NT2/D1 (cell line): Measurements from ENCODE around the gene WNK4.

Experiments used
- DNase-seq: peaks from one replicate; pipeline ENCODE4 v3.0.0-alpha.2; 2011; ENCODE audit warnings: low read depth, low spot score
- H3K27me3 ChIP-seq: 2 replicates; pipeline ENCODE4 v1.6.0; 2011; ENCODE audit warnings: mild to moderate bottlenecking; ENCODE audit not compliant: insufficient read length, insufficient read depth
- H3K36me3 ChIP-seq: 2 replicates; pipeline ENCODE4 v1.6.1; 2011; ENCODE audit warnings: mild to moderate bottlenecking, low read length, mixed read lengths; ENCODE audit not compliant: insufficient read depth, insufficient read length
- H3K4me1 ChIP-seq: 2 replicates; pipeline ENCODE4 v1.5.1; 2011; ENCODE audit not compliant: insufficient read depth, insufficient read length
- H3K4me3 ChIP-seq: 2 replicates; pipeline ENCODE4 v1.5.1; 2011; ENCODE audit warnings: low read depth; ENCODE audit not compliant: insufficient read length
- H3K9ac ChIP-seq: 2 replicates; pipeline ENCODE4 v1.6.0; 2011; ENCODE audit warnings: low read depth; ENCODE audit not compliant: insufficient read length
- H3K9me3 ChIP-seq: 2 replicates; pipeline ENCODE4 v1.5.1; 2011; ENCODE audit warnings: mild to moderate bottlenecking, low read length; ENCODE audit not compliant: insufficient read depth
- SUZ12 ChIP-seq: IDR thresholded peaks from 2 replicates; pipeline ENCODE4 v1.6.1; 2011; ENCODE audit not compliant: insufficient read length, insufficient read depth; ENCODE audit errors: extremely low read depth
- YY1 ChIP-seq: IDR thresholded peaks from 2 replicates; pipeline ENCODE4 v1.6.1; 2011; ENCODE audit not compliant: insufficient read length, insufficient read depth
- ZNF274 ChIP-seq: IDR thresholded peaks from 2 replicates; pipeline ENCODE4 v1.6.1; 2011; ENCODE audit warnings: mild to moderate bottlenecking, low read depth, low read length

Gene WNK4

DNA sequence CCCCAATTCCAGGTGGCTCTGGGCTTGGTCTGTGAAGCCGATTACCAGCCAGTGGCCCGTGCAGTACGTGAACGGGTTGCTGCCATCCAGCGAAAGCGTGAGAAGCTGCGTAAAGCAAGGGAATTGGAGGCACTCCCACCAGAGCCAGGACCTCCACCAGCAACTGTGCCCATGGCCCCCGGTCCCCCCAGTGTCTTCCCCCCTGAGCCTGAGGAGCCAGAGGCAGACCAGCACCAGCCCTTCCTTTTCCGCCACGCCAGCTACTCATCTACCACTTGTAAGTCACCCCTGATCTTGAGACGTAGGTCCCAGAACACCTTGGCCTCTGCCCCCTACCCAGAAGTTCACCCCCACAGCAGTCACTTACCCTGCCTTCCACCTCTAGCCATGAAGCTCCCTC lies 6.9 kb downstream of the WNK4 start:
- no peak overlapping the region for H3K4me3 ChIP-seq
- TF ChIP-seq ZNF274 (no peak), YY1 (no peak), SUZ12 (no peak)
- DNase-seq = no peak
- H3K4me1 ChIP-seq = peaks cover 13% of the 10 kb centered on the region
- no peaks in the 10 kb centered on the region for H3K27me3 ChIP-seq
- peaks cover 57% of the 10 kb centered on the region for H3K36me3 ChIP-seq
- no peaks in the 10 kb centered on the region for H3K9me3 ChIP-seq
- no peak overlapping the region for H3K9ac ChIP-seq

- Histone ChIP-seq H3K27me3 (no peaks in the 10 kb centered on the region), H3K4me3 (no peak overlapping the region), H3K9me3 (no peaks in the 10 kb centered on the region), H3K9ac (no peak overlapping the region), H3K36me3 (peaks cover 55% of the 10 kb centered on the region), H3K4me1 (peaks cover 2% of the 10 kb centered on the region)
- no peak for DNase-seq
- TF ChIP-seq ZNF274 (no peak), SUZ12 (no peak), YY1 (no peak)
Measured at GRCh38 chr17:42791948-42792347, 11.5 kb downstream of the WNK4 start.

DNA sequence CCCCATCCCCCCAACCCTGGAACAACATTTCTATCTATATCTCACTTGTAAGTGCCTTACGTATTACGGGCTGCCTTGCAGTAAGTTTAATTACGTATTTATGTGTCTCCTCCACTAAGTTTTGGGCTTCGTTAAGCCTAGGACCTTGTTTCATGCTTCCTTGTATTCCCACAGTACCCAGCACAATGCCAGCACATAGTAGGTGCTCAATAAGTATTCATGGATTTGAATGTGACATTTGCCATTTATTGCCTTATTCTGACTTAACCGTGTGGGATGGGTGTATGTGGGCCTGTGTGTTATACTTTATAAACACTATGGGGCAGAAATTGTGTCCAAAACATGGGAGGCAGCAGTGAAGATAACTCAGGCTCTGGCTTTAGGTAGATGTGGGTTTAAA lies 12.1 kb downstream of the WNK4 start:
- Histone ChIP-seq H3K27me3 (no peaks in the 10 kb centered on the region), H3K36me3 (peaks cover 55% of the 10 kb centered on the region), H3K4me3 (no peak overlapping the region), H3K9me3 (no peaks in the 10 kb centered on the region), H3K9ac (no peak overlapping the region), H3K4me1 (peaks cover 2% of the 10 kb centered on the region)
- TF ChIP-seq YY1 = no peak
- no peak for TF ChIP-seq ZNF274
- no peak for TF ChIP-seq SUZ12
- DNase-seq = no peak

- Histone ChIP-seq H3K4me1 (peaks cover 2% of the 10 kb centered on the region), H3K27me3 (no peaks in the 10 kb centered on the region), H3K4me3 (no peak overlapping the region), H3K9me3 (peaks cover 8% of the 10 kb centered on the region; the same call in 1 of the 2 replicates), H3K36me3 (peaks cover 41% of the 10 kb centered on the region), H3K9ac (no peak overlapping the region)
- no peak for DNase-seq
- no peak for TF ChIP-seq YY1
Measured at GRCh38 chr17:42795061-42795460, 14.7 kb downstream of the WNK4 start.

DNA sequence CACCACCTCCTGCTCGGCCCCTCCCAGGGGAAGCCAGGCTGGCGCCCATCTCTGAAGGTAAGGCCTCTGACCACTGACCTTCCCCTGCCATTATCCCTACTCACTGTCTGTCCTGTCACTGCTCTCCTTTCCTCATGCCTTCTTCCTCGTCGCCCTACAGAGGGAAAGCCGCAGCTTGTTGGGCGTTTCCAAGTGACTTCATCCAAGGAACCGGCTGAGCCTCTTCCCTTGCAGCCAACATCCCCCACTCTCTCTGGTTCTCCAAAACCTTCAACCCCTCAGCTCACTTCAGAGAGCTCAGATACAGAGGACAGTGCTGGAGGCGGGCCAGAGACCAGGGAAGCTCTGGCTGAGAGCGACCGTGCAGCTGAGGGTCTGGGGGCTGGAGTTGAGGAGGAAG lies 15.1 kb downstream of the WNK4 start:
- Histone ChIP-seq H3K4me1 (peaks cover 2% of the 10 kb centered on the region), H3K27me3 (no peaks in the 10 kb centered on the region), H3K9ac (no peak overlapping the region), H3K9me3 (peaks cover 8% of the 10 kb centered on the region; the same call in 1 of the 2 replicates), H3K36me3 (peaks cover 39% of the 10 kb centered on the region), H3K4me3 (no peak overlapping the region)
- TF ChIP-seq YY1 = no peak
- TF ChIP-seq SUZ12 = no peak
- no peak for TF ChIP-seq ZNF274
- no peak for DNase-seq

DNA sequence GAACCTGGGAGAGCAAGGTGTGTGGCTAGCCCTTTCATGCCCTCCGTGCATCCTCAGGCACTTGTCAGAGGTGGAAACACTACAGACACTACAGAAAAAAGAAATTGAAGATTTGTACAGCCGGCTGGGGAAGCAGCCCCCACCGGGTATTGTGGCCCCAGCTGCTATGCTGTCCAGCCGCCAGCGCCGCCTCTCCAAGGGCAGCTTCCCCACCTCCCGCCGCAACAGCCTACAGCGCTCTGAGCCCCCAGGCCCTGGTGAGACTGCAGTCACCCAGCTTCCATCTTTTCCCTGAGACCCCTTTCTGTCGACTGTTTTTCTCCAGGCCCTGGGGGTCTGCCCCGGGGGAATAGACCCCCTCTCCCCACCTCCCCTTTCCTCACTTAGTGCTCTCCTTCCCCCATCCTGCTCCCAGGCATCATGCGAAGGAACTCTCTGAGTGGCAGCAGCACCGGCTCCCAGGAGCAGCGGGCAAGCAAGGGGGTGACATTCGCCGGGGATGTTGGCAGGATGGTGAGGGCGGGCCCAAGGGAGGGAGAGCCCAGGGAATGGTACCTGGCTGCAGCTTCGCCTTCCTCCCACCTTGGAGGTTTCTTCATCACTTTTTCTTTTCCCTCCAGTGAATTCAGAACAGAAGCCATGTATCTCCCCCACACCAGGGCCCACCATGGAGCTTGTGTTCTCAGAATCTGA lies 15.8 kb downstream of the WNK4 start:
- Histone ChIP-seq H3K27me3 (no peaks in the 10 kb centered on the region), H3K9me3 (peaks cover 8% of the 10 kb centered on the region; the same call in 1 of the 2 replicates), H3K4me1 (peaks cover 2% of the 10 kb centered on the region), H3K9ac (peak overlapping the region; percentile 13), H3K36me3 (peaks cover 35% of the 10 kb centered on the region), H3K4me3 (no peak overlapping the region)
- TF ChIP-seq YY1 = no peak
- TF ChIP-seq ZNF274 = no peak
- TF ChIP-seq SUZ12 = no peak
- no peak for DNase-seq

DNA sequence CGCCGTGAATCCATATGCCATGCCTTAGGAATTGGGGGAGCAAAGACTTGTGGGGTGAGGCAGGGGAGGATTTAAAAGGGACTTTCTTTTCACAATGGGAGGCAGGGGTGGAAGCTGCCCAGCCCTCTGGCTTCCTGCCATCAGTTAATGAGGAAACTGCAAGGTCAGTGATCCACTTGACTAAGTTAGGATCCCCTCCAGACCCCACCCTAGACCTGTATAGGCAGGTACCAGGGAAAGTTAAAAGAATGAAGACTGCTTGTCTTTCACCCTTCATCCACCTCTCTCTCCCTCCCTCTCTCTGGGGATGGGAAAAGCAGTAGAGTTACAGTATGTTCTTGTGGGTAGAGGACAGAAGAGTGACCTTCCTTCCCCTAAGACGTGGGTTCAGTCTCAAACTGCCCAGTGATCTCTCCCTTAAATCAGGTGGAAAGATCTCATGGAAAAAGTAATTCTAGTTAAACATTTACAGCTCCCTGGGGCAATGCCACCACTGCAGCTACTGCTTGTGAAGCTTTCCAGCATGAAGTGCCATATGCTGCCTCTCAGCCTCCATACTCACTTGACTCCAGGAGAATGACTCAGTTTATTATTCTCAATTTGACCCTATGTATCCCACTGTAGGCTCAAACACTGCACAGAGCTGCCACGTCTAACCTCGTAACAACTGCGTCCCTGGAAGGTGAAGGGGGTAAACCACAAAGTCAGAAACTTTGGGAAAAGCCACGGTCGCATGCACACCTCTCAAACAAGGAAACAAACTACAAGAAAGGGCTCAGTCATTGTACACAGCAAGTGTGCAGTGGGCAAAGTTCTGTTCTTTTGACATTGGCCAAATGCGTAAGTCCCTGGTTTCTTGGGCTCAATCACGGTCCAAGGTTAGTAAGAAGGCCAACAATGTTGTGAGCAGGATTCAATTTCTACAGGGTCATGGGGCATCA lies 16.9 kb downstream of the WNK4 start:
- no peak for DNase-seq
- peaks cover 2% of the 10 kb centered on the region for H3K4me1 ChIP-seq
- no peaks in the 10 kb centered on the region for H3K27me3 ChIP-seq
- H3K4me3 ChIP-seq = peak overlapping the region; percentile 94
- H3K9me3 ChIP-seq = peaks cover 8% of the 10 kb centered on the region; the same call in 1 of the 2 replicates
- peaks cover 35% of the 10 kb centered on the region for H3K36me3 ChIP-seq
- TF ChIP-seq SUZ12 = no peak
- TF ChIP-seq ZNF274 = no peak
- TF ChIP-seq YY1 = no peak
- peak overlapping the region; percentile 92 for H3K9ac ChIP-seq
